Endodermal cell (in vitro differentiated cells): ENCODE measurements around the gene ATP6V0D1. TPM values are rescaled to one million over a fixed set of nuclear protein-coding genes. Genes with fewer than 3 reads are reported as not detected.
A peak's percentile ranks its signal among the peaks of the same experiment; 100 is the strongest.

Experiments
- DNase-seq: peaks from one replicate; pipeline ENCODE4 v3.0.0-alpha.2; 2017
- H3K27ac ChIP-seq: 2 replicates; pipeline ENCODE4 v1.5.1; 2013; ENCODE audit warnings: mild to moderate bottlenecking, low read depth, low read length, moderate library complexity
- H3K27me3 ChIP-seq: 2 replicates; pipeline ENCODE4 v1.6.1; 2013; ENCODE audit warnings: mild to moderate bottlenecking, low read length, moderate library complexity; ENCODE audit not compliant: insufficient read depth, control insufficient read depth, poor library complexity, severe bottlenecking
- H3K36me3 ChIP-seq: 2 replicates; pipeline ENCODE4 v1.7.0; 2013; ENCODE audit warnings: mild to moderate bottlenecking, low read length, moderate library complexity; ENCODE audit not compliant: control insufficient read depth, insufficient read depth
- H3K4me1 ChIP-seq: one replicate; pipeline ENCODE4 v1.7.0; 2013; ENCODE audit warnings: low read length; ENCODE audit not compliant: control insufficient read depth, insufficient read depth
- H3K4me3 ChIP-seq: 2 replicates; pipeline ENCODE4 v1.5.1; 2013; ENCODE audit warnings: mild to moderate bottlenecking, low read length, moderate library complexity
- H3K9ac ChIP-seq: 2 replicates; pipeline ENCODE4 v1.6.1; 2013; ENCODE audit warnings: mild to moderate bottlenecking, low read length, moderate library complexity; ENCODE audit not compliant: poor library complexity, severe bottlenecking; ENCODE audit errors: extremely low read depth
- H3K9me3 ChIP-seq: 2 replicates; pipeline ENCODE4 v1.6.1; 2013; ENCODE audit warnings: mild to moderate bottlenecking, low read length, moderate library complexity; ENCODE audit not compliant: control insufficient read depth
- H3K27ac Mint-ChIP-seq: 2 replicates; pipeline ENCODE4 v1.8.0; 2020; ENCODE audit warnings: mixed read lengths
- H3K27me3 Mint-ChIP-seq: 2 replicates; pipeline ENCODE4 v1.8.0; 2021; ENCODE audit warnings: mild to moderate bottlenecking, mixed read lengths; ENCODE audit not compliant: insufficient read depth
- H3K36me3 Mint-ChIP-seq: 2 replicates; pipeline ENCODE4 v1.8.0; 2020; ENCODE audit warnings: low read depth, mixed read lengths
- H3K4me1 Mint-ChIP-seq: 2 replicates; pipeline ENCODE4 v1.8.0; 2020; ENCODE audit warnings: mixed read lengths
- H3K4me3 Mint-ChIP-seq: 2 replicates; pipeline ENCODE4 v1.8.0; 2020; ENCODE audit warnings: mild to moderate bottlenecking, moderate library complexity, mixed read lengths
- H3K9me3 Mint-ChIP-seq: 2 replicates; pipeline ENCODE4 v1.8.0; 2020; ENCODE audit warnings: mild to moderate bottlenecking, mixed read lengths
- WGBS, 2 experiments: methylation state at CpG; one replicate each; pipeline versions ENCODE4 v1.1.5 to v1.1.7; 2013; ENCODE audit warnings: missing lambda C conversion rate in 2 of 2, mixed read lengths in 1 of 2; ENCODE audit not compliant: insufficient coverage in 1 of 2, insufficient read length in 1 of 2; 5-methylcytosine and 5-hydroxymethylcytosine counted together
- total RNA-seq, 2 donors: library from RNA; stranded (reverse); fragmentation: NEBNext Ultra II Directional in 1 of 2; extraction: Animal tissue kit (Norgen Biotek cat#: 25700) in 1 of 2; gene quantifications; 2 replicates in 1 of 2; 3 replicates in 1 of 2; pipeline ENCODE4 v1.2.1, GENCODE V29; 2021
- TF ChIP-seq, protein P1 (sequence below): fragments of 200-600 bp; sonication (generic); conservative IDR thresholded peaks from 2 replicates; pipeline ENCODE4 v1.5.0; 2021; ENCODE audit warnings: antibody characterized with exemption, mild to moderate bottlenecking

Gene ATP6V0D1
- total RNA-seq, 2 donors from 2014 or later: 56.0 to 58.3 TPM

DNA sequence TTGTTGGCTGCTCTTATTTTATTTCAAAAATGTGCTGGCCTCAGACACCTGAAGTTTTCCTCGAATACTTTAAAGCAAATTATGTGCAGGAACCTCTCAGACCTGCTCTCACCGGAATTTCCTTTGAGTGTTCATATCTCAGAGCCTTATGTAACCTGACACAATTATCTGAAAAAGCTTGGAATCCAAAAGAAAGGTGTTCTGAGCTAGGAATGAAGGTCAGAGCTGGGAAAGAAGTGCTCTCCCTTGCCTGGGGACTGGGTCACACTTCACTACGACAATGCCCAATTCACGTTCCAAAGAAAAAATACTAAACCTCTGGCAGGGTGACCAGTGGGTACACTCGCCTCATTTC is 56.7 kb downstream of the ATP6V0D1 start:
- H3K9ac ChIP-seq: no peak overlapping the region
- no peak for DNase-seq
- Mint-ChIP-seq H3K4me1 (peaks cover 37% of the 10 kb centered on the region), H3K4me3 (peak overlapping the region; percentile 24), H3K27me3 (peaks cover 10% of the 10 kb centered on the region), H3K9me3 (peaks cover 3% of the 10 kb centered on the region), H3K36me3 (no peaks in the 10 kb centered on the region), H3K27ac (no peak overlapping the region)
- peaks cover 18% of the 10 kb centered on the region for H3K4me1 ChIP-seq
- no peak overlapping the region for H3K4me3 ChIP-seq
- peaks cover 10% of the 10 kb centered on the region for H3K27me3 ChIP-seq
- TF ChIP-seq, protein P1, sequence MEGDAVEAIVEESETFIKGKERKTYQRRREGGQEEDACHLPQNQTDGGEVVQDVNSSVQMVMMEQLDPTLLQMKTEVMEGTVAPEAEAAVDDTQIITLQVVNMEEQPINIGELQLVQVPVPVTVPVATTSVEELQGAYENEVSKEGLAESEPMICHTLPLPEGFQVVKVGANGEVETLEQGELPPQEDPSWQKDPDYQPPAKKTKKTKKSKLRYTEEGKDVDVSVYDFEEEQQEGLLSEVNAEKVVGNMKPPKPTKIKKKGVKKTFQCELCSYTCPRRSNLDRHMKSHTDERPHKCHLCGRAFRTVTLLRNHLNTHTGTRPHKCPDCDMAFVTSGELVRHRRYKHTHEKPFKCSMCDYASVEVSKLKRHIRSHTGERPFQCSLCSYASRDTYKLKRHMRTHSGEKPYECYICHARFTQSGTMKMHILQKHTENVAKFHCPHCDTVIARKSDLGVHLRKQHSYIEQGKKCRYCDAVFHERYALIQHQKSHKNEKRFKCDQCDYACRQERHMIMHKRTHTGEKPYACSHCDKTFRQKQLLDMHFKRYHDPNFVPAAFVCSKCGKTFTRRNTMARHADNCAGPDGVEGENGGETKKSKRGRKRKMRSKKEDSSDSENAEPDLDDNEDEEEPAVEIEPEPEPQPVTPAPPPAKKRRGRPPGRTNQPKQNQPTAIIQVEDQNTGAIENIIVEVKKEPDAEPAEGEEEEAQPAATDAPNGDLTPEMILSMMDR: no peak
- H3K27ac ChIP-seq: no peak overlapping the region
- H3K36me3 ChIP-seq: no peaks in the 10 kb centered on the region
- WGBS, 2 experiments: 39 to 53% methylated on average over 5 of the region's 5 CpGs
- H3K9me3 ChIP-seq: no peaks in the 10 kb centered on the region

DNA sequence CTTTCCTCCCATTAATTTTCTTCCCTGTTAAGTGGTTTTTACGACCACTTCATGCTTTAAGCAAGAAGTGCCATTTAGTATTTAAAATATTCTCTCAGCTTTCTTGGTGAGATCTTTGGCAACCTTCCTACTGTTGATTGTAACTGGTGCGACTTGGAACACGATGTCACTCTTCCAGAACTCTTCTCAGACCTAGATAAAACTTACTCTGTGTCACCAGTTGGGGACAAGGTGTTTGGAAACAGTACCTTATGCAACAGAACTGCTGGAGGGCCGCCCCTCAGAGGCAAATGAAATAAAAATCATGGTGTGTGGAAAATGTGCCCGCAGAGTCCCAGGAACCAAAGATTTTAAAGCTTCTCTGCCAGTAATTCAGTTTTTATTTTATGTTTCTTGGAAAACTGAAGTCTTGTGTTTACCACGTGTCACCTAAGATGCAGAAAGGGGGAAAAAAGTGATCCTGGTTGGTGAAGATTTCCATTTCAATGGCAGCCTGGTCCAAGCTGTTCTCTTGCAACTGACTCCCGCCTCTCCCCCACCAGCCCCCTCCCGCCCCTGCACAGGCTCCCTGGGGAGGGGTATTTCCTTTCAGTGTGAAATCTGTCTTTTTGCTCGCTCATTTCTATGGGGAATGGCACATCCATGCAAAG is 57.2 kb downstream of the ATP6V0D1 start:
- no peak overlapping the region for H3K9ac ChIP-seq
- peaks cover 5% of the 10 kb centered on the region for H3K27me3 Mint-ChIP-seq
- peaks cover 33% of the 10 kb centered on the region for H3K4me1 Mint-ChIP-seq
- no peak overlapping the region for H3K4me3 ChIP-seq
- 24 to 33% methylated on average over 7 to 9 of the region's 9 CpGs for WGBS, 2 experiments
- no peak overlapping the region for H3K27ac Mint-ChIP-seq
- H3K27me3 ChIP-seq: peaks cover 5% of the 10 kb centered on the region
- no peaks in the 10 kb centered on the region for H3K36me3 Mint-ChIP-seq
- peak; percentile 70 for DNase-seq
- no peak overlapping the region for H3K27ac ChIP-seq
- TF ChIP-seq, protein P1: no peak
- H3K4me3 Mint-ChIP-seq: peak overlapping the region; percentile 24
- H3K36me3 ChIP-seq: no peaks in the 10 kb centered on the region
- peaks cover 3% of the 10 kb centered on the region for H3K9me3 Mint-ChIP-seq
- no peaks in the 10 kb centered on the region for H3K9me3 ChIP-seq
- H3K4me1 ChIP-seq: peaks cover 18% of the 10 kb centered on the region

DNA sequence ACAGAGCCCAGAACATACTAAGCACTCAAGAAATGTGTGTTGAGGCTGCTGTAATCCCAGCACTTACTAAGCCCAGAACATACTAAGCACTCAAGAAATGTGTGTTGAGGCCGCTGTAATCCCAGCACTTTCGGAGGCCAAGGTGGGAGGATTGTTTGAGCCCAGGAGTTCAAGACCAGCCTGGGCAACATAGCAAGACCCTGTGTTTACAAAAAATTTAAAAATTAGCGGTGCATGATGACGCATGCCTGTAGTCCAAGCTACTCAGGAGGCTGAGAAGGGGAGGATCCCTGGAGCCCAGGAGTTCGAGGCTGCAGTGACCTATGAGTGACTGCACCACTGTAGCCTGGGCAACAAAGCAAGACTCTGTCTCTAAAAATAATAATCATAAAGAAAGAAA is 57.9 kb downstream of the ATP6V0D1 start:
- Mint-ChIP-seq H3K4me3 (no peak overlapping the region), H3K36me3 (no peaks in the 10 kb centered on the region), H3K4me1 (peaks cover 28% of the 10 kb centered on the region), H3K9me3 (peaks cover 3% of the 10 kb centered on the region), H3K27ac (no peak overlapping the region), H3K27me3 (no peaks in the 10 kb centered on the region)
- no peak for DNase-seq
- Histone ChIP-seq H3K4me3 (no peak overlapping the region), H3K27me3 (no peaks in the 10 kb centered on the region), H3K4me1 (peaks cover 18% of the 10 kb centered on the region), H3K9me3 (no peaks in the 10 kb centered on the region), H3K9ac (no peak overlapping the region), H3K27ac (no peak overlapping the region), H3K36me3 (no peaks in the 10 kb centered on the region)
- WGBS, 2 experiments: 86 to 89% methylated on average over 3 to 5 of the region's 5 CpGs
- TF ChIP-seq, protein P1: no peak
